ENCODE data around the gene PURB. TPM values are rescaled to one million over a fixed set of nuclear protein-coding genes. Genes with fewer than 3 reads are reported as not detected.

The PURB gene
- total and polyA plus RNA-seq, 9 of the 15 experiments (the other 6 are each of a cell fraction or from before 2014, with no cell fraction given): 1.6 to 14.1 (median 8.8) TPM

DNA sequence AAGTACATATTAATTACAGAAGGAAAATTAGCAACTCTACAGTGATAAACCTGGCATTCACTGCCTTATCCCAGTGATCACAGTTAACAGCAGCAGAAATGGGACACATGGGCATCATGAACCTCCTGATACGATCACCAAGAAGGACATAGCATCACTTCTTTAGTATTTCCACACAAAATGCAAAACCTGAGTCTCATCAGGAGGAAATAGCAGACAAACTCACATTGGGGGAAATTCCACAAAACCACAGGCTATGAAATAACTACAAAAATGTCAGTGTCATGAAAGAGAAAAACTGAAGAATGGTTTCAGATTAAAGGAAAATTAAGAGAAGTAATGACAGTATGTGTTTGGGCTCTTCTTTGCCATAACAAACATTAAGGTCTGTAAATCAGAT is 12.0 kb upstream of the PURB start:
- BruUV-seq (replicated peaks): no TSS peak
- H3K27me3 ChIP-seq (ENCODE audit: control insufficient read depth in 2 of 2, insufficient read depth in 2 of 2, low read length in 2 of 2): no peaks in the 10 kb centered on the region
- H3K4me3 ChIP-seq: no peak overlapping the region
- no peak overlapping the region for H2AFZ ChIP-seq (ENCODE audit: low read depth, low read length)
- TF ChIP-seq TBP (optimal IDR thresholded peaks at IDR 0.05; ENCODE audit: low read depth, low read length): no peak
- no peak for TF ChIP-seq RNF2 (IDR thresholded peaks at IDR 0.05)
- TF ChIP-seq TCF3 (CRISPR knock-in tag; IDR thresholded peaks at IDR 0.05): no peak
- TF ChIP-seq HCFC1 (IDR thresholded peaks at IDR 0.05; ENCODE audit: low read depth, low read length): no peak
- TF ChIP-seq, protein P1, sequence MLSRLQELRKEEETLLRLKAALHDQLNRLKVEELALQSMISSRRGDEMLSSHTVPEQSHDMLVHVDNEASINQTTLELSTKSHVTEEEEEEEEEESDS (CRISPR knock-in tag; IDR thresholded peaks at IDR 0.05): no peak
- no peak for TF ChIP-seq DDX20 (tag; IDR thresholded peaks at IDR 0.05; ENCODE audit: low read depth)
- TF ChIP-seq CEBPB (tag; IDR thresholded peaks at IDR 0.05): no peak
- no peak for TF ChIP-seq KDM5B (IDR thresholded peaks at IDR 0.05; ENCODE audit: insufficient replicate concordance, low read depth, low read length)
- TF ChIP-seq SP1 (CRISPR knock-in tag; IDR thresholded peaks at IDR 0.05): no peak
- TF ChIP-seq ZNF830 (CRISPR knock-in tag; IDR thresholded peaks at IDR 0.05): no peak
- TF ChIP-seq NONO (IDR thresholded peaks at IDR 0.05; ENCODE audit: low read depth in 2 of 2, low read length in 1 of 2): no peak
- TF ChIP-seq SRF (CRISPR knock-in tag; IDR thresholded peaks at IDR 0.05): no peak
- no peak for TF ChIP-seq STAT5B (CRISPR knock-in tag; IDR thresholded peaks at IDR 0.05)
- TF ChIP-seq, protein P2, sequence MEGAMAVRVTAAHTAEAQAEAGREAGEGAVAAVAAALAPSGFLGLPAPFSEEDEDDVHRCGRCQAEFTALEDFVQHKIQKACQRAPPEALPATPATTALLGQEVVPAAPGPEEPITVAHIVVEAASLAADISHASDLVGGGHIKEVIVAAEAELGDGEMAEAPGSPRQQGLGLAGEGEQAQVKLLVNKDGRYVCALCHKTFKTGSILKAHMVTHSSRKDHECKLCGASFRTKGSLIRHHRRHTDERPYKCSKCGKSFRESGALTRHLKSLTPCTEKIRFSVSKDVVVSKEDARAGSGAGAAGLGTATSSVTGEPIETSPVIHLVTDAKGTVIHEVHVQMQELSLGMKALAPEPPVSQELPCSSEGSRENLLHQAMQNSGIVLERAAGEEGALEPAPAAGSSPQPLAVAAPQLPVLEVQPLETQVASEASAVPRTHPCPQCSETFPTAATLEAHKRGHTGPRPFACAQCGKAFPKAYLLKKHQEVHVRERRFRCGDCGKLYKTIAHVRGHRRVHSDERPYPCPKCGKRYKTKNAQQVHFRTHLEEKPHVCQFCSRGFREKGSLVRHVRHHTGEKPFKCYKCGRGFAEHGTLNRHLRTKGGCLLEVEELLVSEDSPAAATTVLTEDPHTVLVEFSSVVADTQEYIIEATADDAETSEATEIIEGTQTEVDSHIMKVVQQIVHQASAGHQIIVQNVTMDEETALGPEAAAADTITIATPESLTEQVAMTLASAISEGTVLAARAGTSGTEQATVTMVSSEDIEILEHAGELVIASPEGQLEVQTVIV (CRISPR knock-in tag; IDR thresholded peaks at IDR 0.05; ENCODE audit: borderline replicate concordance): no peak
- TF ChIP-seq CBFB (CRISPR knock-in tag; IDR thresholded peaks at IDR 0.05): no peak
- no peak for TF ChIP-seq ZBTB17 (CRISPR knock-in tag; IDR thresholded peaks at IDR 0.05)
- TF ChIP-seq FUS (optimal IDR thresholded peaks at IDR 0.05; ENCODE audit: low read depth, low read length): no peak
- TF ChIP-seq NFIX (CRISPR knock-in tag; IDR thresholded peaks at IDR 0.05; ENCODE audit: low read depth): no peak
- H3K4me1 ChIP-seq (replicated peaks in 1 of 2; ENCODE audit: control insufficient read depth in 2 of 2, insufficient read depth in 2 of 2, low read length in 2 of 2): peaks cover 0 to 3% of the 10 kb centered on the region in 2 experiments; a peak in 1 of 5 replicates
- no peaks in the 10 kb centered on the region for H3K79me2 ChIP-seq (ENCODE audit: control insufficient read depth, insufficient read depth, low read length)
- ATAC-seq (no peak), FAIRE-seq (no peak), DNase-seq (ENCODE audit: extremely low read depth in 1 of 4, low spot score in 3 of 4) (no peak)
- no peak overlapping the region for H3K4me2 ChIP-seq (ENCODE audit: insufficient read depth, low read length)
- no peak overlapping the region for H3K9ac ChIP-seq (ENCODE audit: insufficient read depth in 1 of 2, low read depth in 2 of 2, low read length in 2 of 2)
- no peaks in the 10 kb centered on the region for H3K9me1 ChIP-seq (ENCODE audit: control insufficient read depth, insufficient read depth, low read length)
- no peaks in the 10 kb centered on the region for H4K20me1 ChIP-seq (replicated peaks; ENCODE audit: control insufficient read depth, insufficient read depth, low read length)
- H3K9me3 ChIP-seq (replicated peaks; ENCODE audit: control insufficient read depth, insufficient read depth, low read depth, low read length): no peaks in the 10 kb centered on the region
- POLR2A ChIA-PET: no interaction called here
- intact Hi-C loops (cut with micrococcal nuclease): no loop called here
- H3K36me3 ChIP-seq (ENCODE audit: control insufficient read depth, insufficient read depth, low read length): no peaks in the 10 kb centered on the region
- CTCF ChIA-PET (ENCODE audit: low intra/inter-chr PET ratio): no interaction called here
- H3K27ac ChIP-seq (ENCODE audit: extremely low read depth, low read depth, low read length): no peak overlapping the region
- WGBS (ENCODE audit: insufficient coverage, low coverage, missing lambda C conversion rate): 40% methylated on average over 1 of the region's 1 CpG
- in situ Hi-C loops (cut with MboI): no loop called here

Data from K562 (cell line).